ENCODE measurements around the gene ATP8A1. TPM values are rescaled to one million over a fixed set of nuclear protein-coding genes. Genes with fewer than 3 reads are reported as not detected.

ATP8A1 gene
- total and polyA plus RNA-seq, 8 donors: 4.8 to 15.3 (median 10.8) TPM

DNA sequence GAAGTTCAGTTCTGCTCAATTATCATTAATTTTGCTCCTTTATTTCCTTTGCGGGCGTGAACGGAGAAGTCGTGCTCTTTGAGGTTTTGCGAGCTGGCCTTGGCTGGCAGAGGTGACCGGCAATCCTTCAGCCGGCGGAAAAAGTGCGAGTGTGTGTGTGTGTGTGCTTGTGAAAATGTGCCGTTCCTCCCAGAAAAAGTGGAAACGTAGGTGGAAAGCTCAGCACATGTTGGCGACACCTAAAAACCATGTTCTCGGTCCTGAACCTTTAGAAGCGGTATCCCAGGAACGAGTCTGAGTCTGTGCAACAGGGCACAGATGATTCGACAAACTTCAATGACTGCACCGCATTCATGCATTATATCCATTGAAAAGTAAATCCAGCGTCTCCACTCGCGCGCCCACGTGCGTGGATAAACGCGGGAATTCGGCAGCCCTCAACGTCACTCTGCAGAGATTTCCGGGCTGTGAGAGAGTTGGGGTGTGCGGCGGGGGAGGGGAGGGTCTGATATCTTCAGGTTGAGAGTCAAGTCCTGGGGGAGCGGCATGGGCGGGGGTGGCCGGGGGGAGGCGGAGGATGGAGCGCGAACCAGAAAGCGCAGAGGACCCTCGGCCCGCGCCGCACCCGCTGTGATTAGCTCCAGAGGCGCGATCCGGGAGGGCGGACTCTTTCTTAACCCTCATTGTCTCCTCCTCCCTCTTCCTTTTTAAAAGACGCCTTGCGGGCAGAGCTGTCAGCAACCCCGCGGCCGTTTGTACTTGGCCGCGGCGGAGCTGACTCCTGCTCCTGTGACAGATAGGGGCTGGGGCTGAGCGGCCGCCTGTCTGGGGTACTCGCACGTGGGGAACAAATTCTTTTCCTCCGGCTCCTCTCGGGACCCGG, 259.9 kb downstream of the ATP8A1 start, which contains the start of gene SHISA3:
TSS of gene SHISA3 (plus strand) at position 737 of the 883 bp plus-strand sequence. CDS start 569 bp downstream, outside the sequence.
- Histone ChIP-seq H3K9me3 (no peaks in the 10 kb centered on the region), H3K4me3 (peak within 1 kb of the TSS; percentile 23 to 59 (median 28)), H3K36me3 (no peaks in the 10 kb centered on the region), H3K4me1 (no peaks in the 10 kb centered on the region), H3K27me3 (peaks cover 3 to 40% (median 7%) of the 10 kb centered on the region in 4 donors), H3K27ac (no peak within 1 kb of the TSS)
- intact Hi-C loops (cut with DNase I): no loop called here
- FAIRE-seq (no peak), DNase-seq (peak in 2 of 6 donors; percentile 47 to 59), ATAC-seq (peak; percentile 29 to 47 (median 38))
- TF ChIP-seq CTCF (IDR thresholded peaks at IDR 0.05): no peak
- WGBS, 2 donors: 3 to 4% methylated on average over 61 of the region's 61 CpGs

- 44 to 47% methylated on average over 17 of the region's 17 CpGs for WGBS, 2 donors
- Histone ChIP-seq H3K27me3 (peaks cover 3 to 35% (median 7%) of the 10 kb centered on the region in 4 donors), H3K4me3 (peak overlapping the region in 1 of 4 donors; percentile 59), H3K9me3 (no peaks in the 10 kb centered on the region), H3K4me1 (peaks cover 0 to 6% (median 5%) of the 10 kb centered on the region in 3 donors), H3K36me3 (no peaks in the 10 kb centered on the region), H3K27ac (no peak overlapping the region)
- no peak for ATAC-seq
- DNase-seq: no peak
- no peak for TF ChIP-seq CTCF (IDR thresholded peaks at IDR 0.05)
- FAIRE-seq: no peak
- intact Hi-C loops (cut with DNase I): no loop called here
Measured at GRCh38 chr4:42396361-42396751, 260.5 kb downstream of the ATP8A1 start.

DNA sequence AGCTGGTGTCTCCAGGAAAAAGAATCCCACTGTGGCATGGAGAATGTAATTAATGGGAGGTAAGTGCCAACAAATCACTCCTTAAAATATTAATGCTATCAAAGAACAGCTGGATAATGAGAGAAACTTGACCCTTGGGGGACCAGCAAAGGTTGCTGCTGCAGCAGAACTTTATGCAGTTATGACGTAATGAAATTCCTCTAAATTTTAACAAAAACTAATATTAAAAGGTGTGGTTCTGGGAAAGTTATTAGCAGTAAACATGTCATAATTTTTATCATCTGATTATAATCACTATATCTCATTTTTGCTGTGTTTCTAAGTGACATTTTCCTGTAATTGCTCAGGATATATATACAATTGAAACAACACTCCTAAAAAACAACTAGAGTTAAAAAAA, 261.3 kb downstream of the ATP8A1 start:
- ATAC-seq: no peak

GRCh38 chr4:42392436-42392835, 264.5 kb downstream of the ATP8A1 start:
- H3K36me3 ChIP-seq: no peaks in the 10 kb centered on the region
- 89 to 93% methylated on average over 4 of the region's 4 CpGs for WGBS, 2 donors

More for the DNA sequence above, 261.3 kb downstream of the ATP8A1 start:
- no peak for TF ChIP-seq CTCF (IDR thresholded peaks at IDR 0.05)
- FAIRE-seq: no peak
- H3K4me1 ChIP-seq: peaks cover 0 to 13% (median 12%) of the 10 kb centered on the region in 3 donors
- WGBS, 2 donors: 89 to 95% methylated on average over 1 of the region's 1 CpG
- no peaks in the 10 kb centered on the region for H3K9me3 ChIP-seq
- DNase-seq: no peak
- no peak overlapping the region for H3K27ac ChIP-seq
- no peaks in the 10 kb centered on the region for H3K36me3 ChIP-seq
- intact Hi-C loops (cut with DNase I): no loop called here
- peaks cover 3 to 33% (median 7%) of the 10 kb centered on the region in 4 donors for H3K27me3 ChIP-seq
- no peak overlapping the region for H3K4me3 ChIP-seq

More at GRCh38 chr4:42392436-42392835, 264.5 kb downstream of the ATP8A1 start:
- ATAC-seq (no peak), FAIRE-seq (no peak), DNase-seq (no peak)
- peaks cover 0 to 24% (median 6%) of the 10 kb centered on the region in 4 donors for H3K27me3 ChIP-seq
- intact Hi-C loops (cut with DNase I): no loop called here
- H3K27ac ChIP-seq: no peak overlapping the region
- H3K4me3 ChIP-seq: no peak overlapping the region
- TF ChIP-seq CTCF (IDR thresholded peaks at IDR 0.05): no peak
- H3K4me1 ChIP-seq: peaks cover 0 to 13% (median 12%) of the 10 kb centered on the region in 3 donors
- no peaks in the 10 kb centered on the region for H3K9me3 ChIP-seq
